CD4-positive, alpha-beta T cell treated with Interleukin-12 subunit alpha and Interleukin-12 subunit beta, for 1 hour (primary cell): ENCODE measurements around the gene ITPK1.

Source experiments
- DNase-seq: peaks from one replicate; pipeline ENCODE4 v3.0.0-alpha.2; 2020

ITPK1 gene

DNA sequence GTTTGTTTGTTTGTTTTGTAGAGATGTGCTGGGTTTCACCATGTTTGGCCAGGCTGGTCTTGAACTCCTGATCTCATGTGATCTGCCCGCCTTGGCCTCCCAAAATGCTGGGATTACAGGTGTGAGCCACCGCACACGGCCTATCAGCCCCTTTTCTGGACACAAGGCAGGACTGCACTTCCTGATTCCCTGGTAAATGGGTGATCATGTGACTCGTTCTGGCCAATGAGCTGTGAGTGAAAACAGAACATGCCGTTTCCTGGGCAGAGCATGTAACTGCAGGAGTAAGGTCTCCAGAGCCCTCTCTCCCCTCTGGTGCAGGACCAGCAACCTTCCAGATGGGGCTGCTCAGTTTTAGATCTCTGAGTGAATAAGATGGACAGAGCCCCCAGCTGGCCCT, 92.7 kb downstream of the ITPK1 start:
- DNase-seq: no peak

DNA sequence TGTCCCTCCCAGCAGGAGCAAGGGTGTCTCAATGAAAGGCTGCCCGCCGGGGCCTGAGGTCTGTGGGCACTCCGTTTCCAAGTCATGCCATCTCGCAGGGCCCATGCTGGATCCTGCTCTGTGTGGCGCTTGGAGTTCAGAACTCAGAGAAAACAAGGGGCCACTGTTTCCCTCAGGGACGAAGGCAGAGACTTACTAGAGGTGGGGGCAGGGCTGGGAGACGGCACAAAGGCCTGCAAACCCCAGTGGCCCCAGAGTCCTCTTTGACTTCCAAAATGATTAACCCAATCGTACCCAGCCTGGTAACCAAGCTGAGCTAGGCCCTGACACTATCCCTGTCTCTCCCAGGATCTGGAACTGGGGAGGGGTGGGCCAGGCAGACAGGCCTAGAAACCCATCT, 95.8 kb downstream of the ITPK1 start:
- no peak for DNase-seq

DNA sequence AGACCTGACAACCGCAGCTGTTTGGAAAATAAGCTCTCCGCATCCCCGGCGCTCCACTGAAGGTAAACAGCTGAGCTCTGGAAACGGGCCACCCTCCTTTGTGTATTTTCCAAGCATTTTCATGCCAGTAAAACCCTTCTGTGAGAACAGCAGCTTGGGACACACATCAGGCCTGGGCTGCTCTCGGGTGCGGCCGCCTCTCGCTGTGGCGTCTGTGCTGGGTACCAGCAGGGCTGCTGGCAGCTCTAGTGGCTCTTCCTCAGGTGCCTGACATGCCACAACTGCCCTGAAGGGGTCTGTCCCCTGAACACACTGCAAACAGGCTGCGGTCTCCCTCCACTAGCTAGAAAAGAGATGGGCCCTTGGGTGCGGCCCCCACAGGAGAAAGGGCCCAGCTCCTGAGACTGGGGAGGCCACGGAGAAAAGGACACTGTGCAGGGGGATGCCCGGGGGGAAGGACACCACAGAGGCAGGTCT, 96.3 kb downstream of the ITPK1 start:
- DNase-seq: no peak

DNA sequence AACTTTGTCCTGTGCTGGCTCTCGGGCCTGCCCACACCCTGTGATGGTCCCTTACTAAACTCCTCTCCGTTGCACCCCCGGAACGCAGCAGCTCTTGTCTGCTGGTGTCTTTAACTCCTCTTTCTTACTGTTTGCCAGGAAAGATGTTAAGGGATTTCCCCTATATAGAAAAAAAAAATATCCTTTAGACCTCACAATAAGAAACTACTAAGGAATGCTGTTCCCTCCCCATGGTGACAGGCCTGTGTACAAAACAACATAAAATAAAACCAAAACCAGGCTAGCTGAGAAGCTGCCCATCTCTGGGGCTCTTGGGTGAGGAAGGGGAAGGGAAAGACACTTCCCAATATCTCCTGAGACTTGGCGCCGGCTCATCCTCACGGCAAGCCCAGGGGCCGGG, 97.4 kb downstream of the ITPK1 start:
- DNase-seq: no peak

DNA sequence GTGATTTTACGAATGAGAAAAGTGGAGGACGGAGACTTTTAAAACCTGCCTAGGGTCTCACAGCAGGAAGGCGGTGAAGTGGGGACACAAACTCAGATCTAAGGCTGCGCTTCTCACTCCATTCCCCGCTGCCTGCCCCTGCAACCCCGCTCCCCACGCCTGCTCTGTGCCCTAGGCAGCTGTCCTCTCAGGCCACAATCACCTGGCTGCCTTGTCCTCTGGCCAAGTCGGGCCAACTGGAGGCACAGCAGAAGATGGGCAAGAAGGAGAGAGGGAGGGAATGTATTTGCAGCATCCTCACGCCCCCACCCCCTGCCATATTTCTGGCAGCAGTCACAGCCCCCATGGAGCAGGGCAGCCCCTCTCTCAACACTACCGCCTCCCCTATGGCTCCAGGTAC, 97.8 kb downstream of the ITPK1 start:
- no peak for DNase-seq

DNA sequence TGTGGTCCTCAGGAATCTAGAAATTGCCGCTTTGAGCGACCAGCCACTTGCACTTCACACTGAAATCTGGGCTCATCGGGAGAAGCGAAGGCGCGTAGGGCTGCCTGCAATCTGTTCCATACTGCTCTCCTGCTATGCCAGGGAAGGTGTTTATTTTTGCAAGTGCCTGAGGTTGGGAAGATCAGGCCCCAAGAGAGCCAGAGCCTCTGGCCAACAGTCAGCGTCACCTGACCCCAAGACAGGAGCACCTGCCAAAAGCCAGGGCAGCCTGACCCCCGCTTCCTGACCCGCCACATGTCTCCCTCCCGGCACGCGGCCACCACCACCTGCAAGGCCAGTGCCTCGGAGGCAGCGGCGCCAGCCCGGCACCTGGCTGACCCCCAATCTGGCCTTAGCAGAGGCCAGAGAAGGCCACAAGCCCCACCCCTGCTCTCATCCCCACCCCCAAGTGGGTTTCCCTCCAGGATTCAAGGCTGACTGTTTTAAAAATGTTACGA, 98.4 kb downstream of the ITPK1 start:
- no peak for DNase-seq

DNA sequence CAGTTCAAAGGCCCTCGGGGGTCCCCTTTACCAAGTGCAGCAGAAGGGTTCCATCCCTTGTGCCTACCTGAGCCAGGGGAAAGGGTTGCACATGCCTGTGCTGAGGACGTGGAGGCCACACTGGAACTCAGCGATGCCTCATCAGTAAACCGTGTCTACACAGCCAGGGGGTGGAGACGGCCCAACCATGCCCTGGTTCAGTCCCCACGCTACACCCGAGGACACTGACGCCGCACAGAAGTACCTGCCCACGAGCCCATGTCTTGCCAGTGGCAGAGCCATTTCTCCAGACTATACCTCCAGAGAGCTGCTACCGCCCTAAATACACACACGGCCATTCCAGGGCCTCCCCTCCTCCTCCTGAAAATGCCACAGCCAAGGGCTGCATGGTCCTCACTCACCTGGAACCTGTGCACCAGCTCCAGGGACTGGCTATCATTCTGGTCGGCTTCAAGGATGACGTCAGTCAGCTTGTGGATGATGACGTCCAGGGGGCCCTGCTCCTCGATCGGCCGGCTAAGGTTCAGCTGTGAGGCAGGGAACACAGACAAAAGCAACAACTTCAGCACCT, 99.4 kb downstream of the ITPK1 start:
- no peak for DNase-seq

DNA sequence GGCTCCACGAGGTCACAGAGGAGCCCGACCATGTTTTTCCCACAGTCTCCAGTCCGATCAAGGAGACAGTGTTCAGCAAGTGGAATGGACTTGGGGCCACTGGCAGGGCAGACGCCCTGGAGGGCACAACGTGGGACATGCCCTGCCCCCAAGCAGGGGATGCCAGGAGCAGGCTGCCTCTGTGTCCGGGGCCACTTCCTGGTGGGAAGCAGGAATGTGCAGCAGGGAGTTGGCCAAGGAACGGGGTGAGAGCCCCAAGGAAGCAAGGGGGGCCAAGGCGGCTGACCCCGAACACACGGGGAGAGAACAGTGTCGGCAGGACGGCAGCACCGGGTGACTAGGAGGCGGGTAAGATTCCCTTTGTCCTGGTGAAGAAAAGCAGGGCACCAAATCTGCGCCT, 100.2 kb downstream of the ITPK1 start:
- DNase-seq: no peak

DNA sequence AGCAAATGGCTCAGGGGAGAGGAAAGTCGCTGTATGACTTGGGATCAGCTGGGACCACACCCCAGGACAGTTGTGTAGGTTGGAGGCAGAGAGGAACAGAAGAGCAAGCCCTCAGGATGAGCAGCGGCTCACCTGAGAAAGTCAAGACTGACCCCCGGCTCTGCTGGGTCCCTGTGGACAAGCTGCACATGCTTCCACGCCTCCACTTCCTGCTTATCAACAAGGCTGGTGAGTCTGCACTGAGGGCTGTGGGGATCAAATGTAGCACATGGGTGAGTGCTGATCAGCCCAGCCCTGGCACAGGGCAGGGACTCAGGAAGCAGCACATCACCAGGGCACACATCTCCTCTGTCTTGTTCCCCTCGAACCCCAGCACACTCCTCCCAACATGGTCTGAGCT, 100.7 kb downstream of the ITPK1 start:
- no peak for DNase-seq

DNA sequence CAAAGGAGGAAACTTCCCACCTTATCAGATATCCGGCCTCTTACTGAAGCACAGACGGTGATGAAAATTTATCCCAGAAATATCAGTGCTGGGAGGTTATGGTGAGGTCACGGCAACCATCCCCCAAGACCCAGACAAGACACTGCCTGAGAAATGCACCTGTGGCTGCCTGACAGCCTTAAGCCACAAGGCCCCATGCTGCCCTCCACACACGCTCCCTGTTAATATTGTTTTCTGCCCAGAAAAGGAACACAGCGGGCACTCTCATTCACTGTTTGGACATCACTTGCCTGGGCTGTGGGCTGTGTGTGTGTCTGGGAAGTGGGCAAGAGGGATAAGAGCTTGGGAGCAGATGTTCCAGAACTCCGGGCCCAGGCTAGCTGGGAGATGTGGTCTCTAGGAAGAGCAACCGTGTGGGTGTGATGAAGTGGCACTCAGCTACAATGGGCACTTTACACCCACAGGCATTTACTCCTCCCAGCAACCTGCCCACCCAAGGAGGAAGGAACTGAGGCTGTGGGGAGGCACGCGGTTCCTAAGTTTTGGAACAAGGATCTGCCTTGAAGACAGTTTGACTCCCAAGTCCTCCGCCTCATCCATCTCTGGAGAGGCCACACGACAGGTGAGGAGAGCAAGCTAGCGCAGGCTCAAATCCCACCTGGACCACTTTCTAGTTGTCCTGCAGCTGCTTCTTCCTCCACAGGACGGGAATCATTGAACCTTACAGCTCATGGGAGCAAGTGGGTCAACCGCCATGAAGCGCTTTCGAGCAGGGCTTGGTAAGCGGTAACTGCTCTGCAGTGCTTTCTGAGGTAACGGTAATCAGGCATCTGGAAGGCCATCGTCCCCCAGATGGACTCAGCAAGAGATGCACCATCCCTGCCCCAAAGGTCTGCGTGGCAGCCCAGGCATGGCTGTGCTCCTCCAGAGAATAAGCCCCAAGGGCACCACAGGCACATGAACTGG, 101.4 kb downstream of the ITPK1 start:
- no peak for DNase-seq

DNA sequence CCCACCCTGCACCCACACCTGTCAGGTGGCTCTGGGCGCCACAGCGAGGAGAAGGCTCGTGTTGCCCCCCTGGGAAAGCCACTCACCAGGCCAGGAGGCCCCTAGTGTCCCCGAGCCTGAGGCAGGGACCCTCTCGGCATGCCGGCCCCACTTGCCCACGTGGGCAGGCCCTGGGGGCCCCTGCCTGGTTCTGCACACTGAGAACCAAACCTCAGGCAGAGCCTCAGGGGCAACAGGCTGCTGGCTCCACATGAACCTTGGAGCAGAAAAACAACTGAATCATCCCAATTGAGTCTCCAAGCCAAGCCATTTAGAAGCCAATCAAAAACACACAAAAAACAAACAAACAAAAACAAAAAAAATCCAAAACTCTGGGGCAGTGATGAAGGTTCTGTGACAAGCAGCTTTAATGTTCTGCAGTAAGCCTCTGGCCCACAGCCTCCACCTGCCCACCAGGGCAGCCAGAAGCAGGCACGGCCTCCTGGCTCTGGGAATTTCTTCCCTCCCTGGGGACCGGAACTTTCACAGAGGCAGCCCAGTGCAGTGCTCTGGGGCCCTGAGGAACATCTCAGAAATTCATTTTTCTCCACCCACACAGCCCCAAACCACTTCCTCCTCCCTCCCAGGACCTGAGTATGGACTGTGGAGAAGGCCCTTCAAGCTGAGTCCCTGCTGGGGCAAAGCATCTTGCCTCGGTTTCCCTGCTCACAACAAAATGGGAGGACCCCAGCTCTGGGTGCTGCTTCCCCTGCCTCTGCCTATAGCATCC, 102.6 kb downstream of the ITPK1 start:
- DNase-seq: no peak

DNA sequence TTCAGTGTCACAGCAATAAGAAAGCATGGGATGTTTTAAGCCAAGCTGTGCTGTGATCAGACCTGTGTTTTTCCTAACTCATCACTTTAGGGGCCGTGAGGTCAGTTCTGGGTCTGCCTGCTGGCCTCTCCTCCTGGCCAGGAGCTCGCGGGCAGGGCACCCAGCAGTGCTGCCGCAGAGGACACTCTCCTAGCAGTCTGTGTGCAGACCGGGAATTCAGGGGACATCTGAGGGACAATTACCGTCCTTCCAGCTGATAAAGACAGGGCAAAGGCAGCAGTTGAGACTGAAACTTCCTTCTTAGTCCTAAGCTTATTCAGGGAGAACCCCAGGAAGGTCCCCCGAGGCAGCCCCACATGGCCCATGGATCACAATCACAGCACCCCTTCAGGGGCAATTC, 103.2 kb downstream of the ITPK1 start:
- no peak for DNase-seq

DNA sequence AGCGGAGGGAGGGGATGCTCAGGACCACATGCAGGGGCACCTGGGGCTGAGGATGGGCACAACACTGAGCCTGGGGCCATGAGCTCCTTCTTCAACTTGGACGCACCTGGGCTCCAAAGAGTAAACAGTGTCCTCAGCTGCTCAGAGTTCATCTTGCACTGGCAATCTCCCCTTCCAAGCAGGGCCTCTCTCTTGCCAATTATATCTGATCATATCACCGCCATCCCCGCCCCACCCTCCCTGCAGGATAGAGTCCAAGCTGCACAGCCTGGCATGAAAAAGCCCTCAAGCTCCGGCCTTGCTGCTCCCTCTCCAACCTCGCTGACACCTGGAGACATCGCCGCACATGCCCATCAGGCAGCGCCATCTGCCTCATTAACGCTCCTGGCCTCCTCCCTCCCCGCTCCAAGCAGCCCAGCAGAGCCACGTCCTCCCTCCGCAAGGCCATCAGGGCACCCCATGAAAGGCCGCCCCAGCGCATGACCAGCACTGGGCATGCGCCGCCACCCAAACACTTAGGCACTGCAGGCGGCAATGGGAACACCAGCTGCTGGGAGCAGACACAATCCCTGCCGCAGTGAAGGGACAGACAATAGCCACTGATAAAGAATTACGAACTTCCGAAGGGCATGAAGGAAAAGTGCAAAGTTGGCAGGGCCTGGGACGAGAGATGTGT, 103.9 kb downstream of the ITPK1 start:
- no peak for DNase-seq

DNA sequence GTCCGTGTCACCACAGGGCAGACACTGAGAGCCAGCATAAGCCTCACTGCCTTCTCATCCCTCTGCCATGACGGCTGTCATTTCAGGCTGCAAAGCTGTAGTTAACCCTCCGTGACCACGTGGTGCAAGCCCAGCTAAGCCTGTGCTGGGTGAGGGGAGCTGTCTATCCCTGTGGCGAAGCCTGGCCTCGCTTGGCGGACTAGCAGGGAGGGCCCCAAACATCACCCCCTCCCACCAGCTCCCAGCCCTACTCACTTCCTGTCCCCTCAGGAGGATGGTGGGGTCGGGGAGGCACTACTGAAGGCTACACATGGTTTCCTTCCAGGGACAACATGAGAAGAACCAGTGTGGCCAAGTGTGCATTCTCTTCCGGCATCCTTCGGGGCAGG, 104.6 kb downstream of the ITPK1 start:
- DNase-seq: no peak

DNA sequence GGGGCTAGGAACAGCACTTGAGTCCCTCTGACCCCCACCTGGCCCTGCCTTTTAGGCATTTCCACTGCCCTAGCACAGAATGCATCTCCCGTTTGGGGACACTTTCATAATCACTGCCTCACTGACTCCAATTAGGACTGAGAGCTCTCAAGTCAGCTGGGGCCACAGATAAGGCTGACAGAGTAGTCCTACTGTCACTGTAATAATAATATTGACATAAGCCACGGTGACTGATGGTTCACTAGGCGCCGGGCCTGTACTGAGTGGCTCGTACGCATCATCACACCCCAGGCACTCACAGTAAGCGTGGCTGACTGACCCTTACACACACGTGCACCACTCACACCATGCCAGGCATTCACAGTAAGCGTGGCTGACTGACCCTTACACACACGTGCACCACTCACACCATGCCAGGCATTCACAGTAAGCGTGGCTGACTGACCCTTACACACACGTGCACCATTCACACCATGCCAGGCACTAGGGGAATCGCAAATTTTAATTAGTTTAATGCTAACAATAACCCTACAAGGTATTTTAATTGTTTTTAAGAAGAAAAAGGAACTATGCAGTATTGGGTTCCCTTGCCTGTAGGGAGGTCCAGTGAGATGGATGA, 105.1 kb downstream of the ITPK1 start:
- DNase-seq: no peak

DNA sequence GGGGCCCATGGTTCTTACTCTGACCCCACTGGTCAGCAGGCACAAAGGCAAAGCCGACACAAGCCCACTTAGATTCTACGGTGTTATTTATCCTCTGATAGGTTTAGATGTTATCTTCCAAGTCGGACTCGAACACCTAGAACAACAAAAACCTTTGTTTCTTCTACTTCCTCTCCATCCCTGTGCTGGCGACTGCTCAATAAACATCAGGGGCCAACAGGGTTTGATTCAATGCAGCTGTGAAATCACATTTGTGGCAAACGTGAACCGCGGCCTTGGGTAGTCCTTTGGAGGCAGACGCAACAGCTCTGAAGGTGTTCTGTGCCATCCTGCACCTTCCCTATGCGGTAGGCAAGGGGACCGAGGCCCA, 105.6 kb downstream of the ITPK1 start:
- DNase-seq: no peak

DNA sequence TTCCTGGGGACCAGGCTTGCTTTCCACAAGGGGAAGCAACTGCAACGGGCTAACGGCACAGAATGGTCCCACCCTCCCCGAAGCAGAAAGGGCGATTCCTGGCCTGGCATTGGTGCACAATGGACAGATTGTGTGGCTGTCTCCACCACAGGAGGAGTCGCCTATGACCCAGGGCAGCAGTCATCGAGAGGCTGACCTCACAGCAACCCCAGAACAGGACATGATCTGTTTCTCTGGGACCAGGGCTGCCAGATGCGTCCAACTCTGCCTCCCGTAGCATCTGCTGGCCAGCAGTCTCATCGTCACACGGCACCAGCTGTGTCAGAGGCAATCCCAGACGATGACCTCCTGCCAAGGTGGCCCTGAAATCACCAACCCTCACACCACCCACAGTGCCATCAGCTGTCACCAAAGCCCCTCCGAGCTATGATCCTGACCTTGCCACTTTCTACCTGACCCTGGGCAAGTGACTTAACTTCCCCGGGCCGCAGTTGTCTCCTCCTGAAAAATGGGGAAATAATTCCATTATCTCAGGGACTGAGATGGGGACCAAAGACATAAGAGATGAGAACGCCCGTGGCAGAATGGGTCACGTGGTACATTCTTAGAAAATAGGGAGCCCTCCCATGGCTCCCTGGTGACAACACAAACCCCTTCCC, 106.1 kb downstream of the ITPK1 start:
- DNase-seq: no peak

DNA sequence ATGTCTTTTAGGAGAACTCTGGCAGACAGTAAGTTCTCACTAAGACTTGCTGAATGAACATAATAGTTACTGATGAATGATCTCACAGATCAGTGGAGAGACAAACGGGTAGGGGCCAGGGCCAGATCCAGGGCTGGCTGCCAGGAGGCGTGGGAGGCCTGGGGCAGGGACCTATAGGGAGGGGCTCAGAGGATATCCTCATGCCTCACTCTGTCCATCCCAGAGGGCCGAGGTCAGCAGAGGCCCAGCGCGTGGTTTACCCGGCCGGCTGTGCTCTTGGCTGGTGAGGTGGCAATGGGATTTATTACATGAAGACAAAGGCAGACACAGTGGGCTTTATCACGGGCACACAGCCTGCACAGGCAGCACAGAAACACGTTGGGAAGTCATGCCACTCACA, 107.3 kb downstream of the ITPK1 start:
- no peak for DNase-seq

DNA sequence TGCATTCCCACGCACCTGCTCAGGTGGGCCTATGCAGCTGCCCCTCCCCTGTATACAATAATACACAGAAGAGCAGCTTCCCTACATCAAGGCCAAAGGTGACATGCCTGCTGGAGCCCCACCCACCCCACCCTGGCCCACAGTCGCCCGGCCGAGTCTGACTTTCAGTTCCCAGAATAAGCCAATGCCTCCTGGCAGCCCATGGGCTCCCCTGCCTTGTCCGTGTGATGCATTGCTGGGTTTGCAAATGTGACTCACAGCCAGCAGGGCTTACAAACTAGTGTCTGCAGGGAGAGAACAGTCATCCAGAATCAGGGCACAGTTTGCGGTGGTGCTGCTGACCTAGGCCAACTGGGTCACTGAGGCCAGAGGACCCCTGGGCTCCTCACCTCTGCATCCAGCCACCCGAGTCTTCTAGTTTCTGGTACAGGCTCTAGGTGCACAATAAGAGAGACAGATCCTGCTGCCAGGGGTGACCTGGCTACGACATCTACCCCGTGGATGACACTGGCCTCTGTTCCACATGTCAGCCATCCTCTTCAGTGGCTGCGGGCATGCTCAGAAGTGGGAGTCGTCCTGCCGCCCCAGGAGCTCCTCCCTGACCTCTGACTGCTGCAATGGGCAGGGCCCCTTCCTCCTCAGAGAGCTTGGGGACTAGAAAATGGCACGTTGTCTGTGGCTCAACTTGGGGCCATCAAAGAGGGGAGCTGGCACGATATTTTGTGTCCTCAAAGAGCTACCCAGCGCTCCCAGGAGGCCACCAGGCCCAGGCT, 108.3 kb downstream of the ITPK1 start:
- no peak for DNase-seq

DNA sequence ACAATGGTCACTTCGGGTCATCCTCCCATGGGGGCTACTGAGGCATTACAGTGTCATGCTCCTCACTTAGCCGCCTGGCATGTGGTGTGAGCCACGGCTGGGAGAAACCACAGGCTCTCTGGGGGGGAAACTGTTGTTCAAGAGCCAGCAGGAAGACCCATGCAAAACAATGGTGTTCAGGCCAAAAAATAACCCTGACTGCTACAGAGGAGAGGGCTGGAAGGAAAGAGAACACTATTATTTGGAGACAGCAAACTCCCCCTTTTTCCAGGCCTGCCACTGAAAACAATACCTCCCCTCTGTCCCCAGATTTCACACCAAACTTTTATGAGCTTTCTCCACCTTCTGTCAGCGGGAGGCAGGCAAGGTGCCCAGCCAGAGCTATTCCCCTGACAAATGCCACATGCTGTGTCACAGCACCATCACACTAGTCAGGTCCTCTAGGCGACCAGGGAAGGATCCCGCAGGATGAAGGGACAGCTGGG, 109.1 kb downstream of the ITPK1 start:
- no peak for DNase-seq

DNA sequence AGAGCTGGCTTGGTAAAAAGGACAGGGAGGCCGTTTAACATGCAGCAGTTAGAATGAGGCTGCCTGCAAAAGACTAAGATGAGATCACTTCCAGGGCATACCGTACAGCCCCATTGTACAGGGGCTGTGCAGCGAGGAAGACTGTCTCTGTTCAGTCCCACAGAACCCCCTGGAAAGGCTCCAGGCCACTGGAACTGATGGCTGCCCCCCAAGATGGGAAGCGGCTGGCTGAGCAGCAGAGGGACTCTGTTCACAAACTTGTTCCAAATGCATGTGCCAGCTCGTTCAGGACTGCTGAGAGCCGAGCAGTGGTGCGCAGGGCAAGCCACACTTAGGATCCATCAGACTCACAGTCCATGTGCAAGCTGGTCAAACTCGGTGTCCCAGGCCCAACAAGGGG, 109.9 kb downstream of the ITPK1 start:
- no peak for DNase-seq
